ENCODE results near the gene SMYD3.

DNA sequence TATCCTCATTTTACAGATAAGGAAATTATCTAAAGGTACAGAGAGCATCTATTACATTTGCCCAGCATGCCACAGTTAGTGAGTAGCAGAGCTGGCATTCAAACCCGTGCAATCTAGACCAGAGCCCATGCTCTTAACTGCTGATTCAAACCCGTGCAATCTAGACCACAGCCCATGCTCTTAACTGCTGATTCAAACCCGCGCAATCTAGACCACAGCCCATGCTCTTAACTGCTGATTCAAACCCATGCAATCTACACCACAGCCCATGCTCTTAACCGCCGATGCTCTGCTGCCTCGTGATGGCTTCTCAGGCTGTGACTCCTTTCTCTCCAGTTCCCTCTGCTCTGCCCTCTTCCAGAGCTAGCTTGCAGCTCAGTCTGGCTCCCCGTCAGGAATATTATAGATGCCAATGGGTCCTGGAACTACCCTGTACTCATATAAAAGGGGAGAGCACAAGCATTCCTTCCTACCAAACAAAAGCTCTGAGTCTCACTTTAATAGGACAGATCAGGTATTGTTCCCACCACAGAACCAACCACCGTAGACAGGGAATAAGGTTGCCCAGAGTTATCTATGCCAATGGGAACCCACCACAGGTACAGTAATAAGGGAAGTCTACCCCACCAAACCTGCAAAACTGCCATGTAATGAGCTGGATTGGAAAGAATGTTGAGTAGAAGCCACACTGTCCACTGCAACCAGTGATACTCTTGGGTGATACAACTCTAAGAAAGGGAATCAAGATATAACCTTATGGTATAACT, 78.4 kb downstream of the SMYD3 start:
- TF ChIP-seq, protein P1, sequence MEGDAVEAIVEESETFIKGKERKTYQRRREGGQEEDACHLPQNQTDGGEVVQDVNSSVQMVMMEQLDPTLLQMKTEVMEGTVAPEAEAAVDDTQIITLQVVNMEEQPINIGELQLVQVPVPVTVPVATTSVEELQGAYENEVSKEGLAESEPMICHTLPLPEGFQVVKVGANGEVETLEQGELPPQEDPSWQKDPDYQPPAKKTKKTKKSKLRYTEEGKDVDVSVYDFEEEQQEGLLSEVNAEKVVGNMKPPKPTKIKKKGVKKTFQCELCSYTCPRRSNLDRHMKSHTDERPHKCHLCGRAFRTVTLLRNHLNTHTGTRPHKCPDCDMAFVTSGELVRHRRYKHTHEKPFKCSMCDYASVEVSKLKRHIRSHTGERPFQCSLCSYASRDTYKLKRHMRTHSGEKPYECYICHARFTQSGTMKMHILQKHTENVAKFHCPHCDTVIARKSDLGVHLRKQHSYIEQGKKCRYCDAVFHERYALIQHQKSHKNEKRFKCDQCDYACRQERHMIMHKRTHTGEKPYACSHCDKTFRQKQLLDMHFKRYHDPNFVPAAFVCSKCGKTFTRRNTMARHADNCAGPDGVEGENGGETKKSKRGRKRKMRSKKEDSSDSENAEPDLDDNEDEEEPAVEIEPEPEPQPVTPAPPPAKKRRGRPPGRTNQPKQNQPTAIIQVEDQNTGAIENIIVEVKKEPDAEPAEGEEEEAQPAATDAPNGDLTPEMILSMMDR (conservative IDR thresholded peaks at IDR 0.05): no peak
- TF ChIP-seq EZH2 (IDR thresholded peaks at IDR 0.05; ENCODE audit: low read depth): no peak
